HepG2 (cell line): Measurements from ENCODE around the gene BCAS3. TPM values are rescaled to one million over a fixed set of nuclear protein-coding genes. Genes with fewer than 3 reads are reported as not detected.

Experiments
- ATAC-seq: fragments of 200-7000 bp; cut with Tn5 transposase; 3 replicates; pipeline ENCODE4 v1.9.1; 2020; ENCODE audit warnings: mild to moderate bottlenecking, moderate library complexity
- BruUV-seq: library from RNA; stranded (reverse); fragments of 400-500 nt; replicated peaks from 2 replicates; lab custom pipeline; 2021; lab: Mats Ljungman, UMichigan
- CTCF ChIA-PET: fragments of 300-600 bp; formaldehyde crosslinking; extraction: SDS; loops from one replicate; lab custom pipeline; 2021; ENCODE audit warnings: low total read pairs, inconsistent platforms, low intra/inter-chr PET ratio; lab: Yijun Ruan, JAX
- POLR2A ChIA-PET: fragments of 350-600 bp; sonication (Branson Sonifier 250); formaldehyde crosslinking; loops from one replicate; lab custom pipeline; 2020; ENCODE audit warnings: antibody characterized with exemption, inconsistent platforms; lab: Yijun Ruan, JAX
- DNase-seq: peaks from one replicate; pipeline ENCODE4 v3.0.0-alpha.2; 2015; ENCODE audit warnings: low spot score
- FAIRE-seq: peaks from 3 replicates; lab custom pipeline; 2011; peaks lifted over from hg19 to GRCh38; lab: Jason Lieb, UNC
- H2AFZ ChIP-seq: one replicate; pipeline ENCODE4 v1.6.1; 2011; ENCODE audit warnings: low read length, inconsistent platforms
- H3K27ac ChIP-seq: fragments of 300-600 bp; 3 replicates; pipeline ENCODE4 v1.8.0; 2011; ENCODE audit warnings: mixed run types, mild to moderate bottlenecking, mixed read lengths, low read length, inconsistent platforms; ENCODE audit not compliant: insufficient read depth; ENCODE audit errors: extremely low read length
- H3K27me3 ChIP-seq, 2 experiments: fragments of 200-600 bp in 1 of 2; 2 replicates in 1 of 2; 3 replicates in 1 of 2; pipeline versions ENCODE4 v1.6.0 to v1.8.0; 2011; ENCODE audit warnings: low read length in 2 of 2, mild to moderate bottlenecking in 2 of 2, moderate library complexity in 2 of 2, inconsistent platforms in 1 of 2; ENCODE audit not compliant: insufficient read depth in 2 of 2, control insufficient read depth in 1 of 2
- H3K36me3 ChIP-seq, 2 experiments: fragments of 200-600 bp in 1 of 2; replicated peaks in 1 of 2; 2 replicates in 1 of 2; 3 replicates in 1 of 2; pipeline versions ENCODE4 v1.5.1 to v1.8.0; 2011; ENCODE audit warnings: low read length in 2 of 2, inconsistent platforms in 1 of 2; ENCODE audit not compliant: insufficient read depth in 2 of 2, control insufficient read depth in 1 of 2
- H3K4me1 ChIP-seq: 2 replicates; pipeline ENCODE4 v1.5.1; 2012; ENCODE audit warnings: low read length, inconsistent platforms; ENCODE audit not compliant: insufficient read depth
- H3K4me2 ChIP-seq: 2 replicates; pipeline ENCODE4 v1.6.0; 2011; ENCODE audit warnings: low read depth, low read length, inconsistent platforms
- H3K4me3 ChIP-seq, 3 experiments: fragments of 200-600 bp in 1 of 3; sonication (generic), shearing (Covaris generic) in 1 of 3; replicated peaks in 1 of 3; 2 replicates each; pipeline ENCODE4 v1.5.1; 2011 to 2016; ENCODE audit warnings: low read length in 3 of 3, inconsistent platforms in 2 of 3, low read depth in 2 of 3, mild to moderate bottlenecking in 2 of 3, control low read depth in 1 of 3, mixed read lengths in 1 of 3; ENCODE audit not compliant: insufficient read depth in 1 of 3
- H3K79me2 ChIP-seq: one replicate; pipeline ENCODE4 v1.6.1; 2011; ENCODE audit warnings: low read length, inconsistent platforms; ENCODE audit not compliant: insufficient read depth
- H3K9ac ChIP-seq: 2 replicates; pipeline ENCODE4 v1.6.0; 2011; ENCODE audit warnings: mild to moderate bottlenecking, low read depth, low read length, inconsistent platforms; ENCODE audit not compliant: insufficient read depth
- H3K9me3 ChIP-seq: 2 replicates; pipeline ENCODE4 v1.5.1; 2012; ENCODE audit warnings: mild to moderate bottlenecking, low read length
- H4K20me1 ChIP-seq: 2 replicates; pipeline ENCODE4 v1.6.0; 2011; ENCODE audit warnings: inconsistent platforms, mild to moderate bottlenecking, low read length, moderate library complexity; ENCODE audit not compliant: insufficient read depth
- ASH2L ChIP-seq: fragments of 300-600, 200-600 bp; sonication (generic); IDR thresholded peaks from 2 replicates; pipeline ENCODE4 v1.7.0; 2017; ENCODE audit warnings: low read depth, mild to moderate bottlenecking, moderate library complexity, mixed read lengths, low read length; ENCODE audit not compliant: insufficient read length
- CHCHD3 ChIP-seq: sonication (generic); formaldehyde crosslinking; IDR thresholded peaks from 2 replicates; pipeline ENCODE4 v1.8.0; 2022; ENCODE audit warnings: mild to moderate bottlenecking, missing genetic modification reagents, moderate library complexity
- CHD4 ChIP-seq: fragments of 200-600 bp; sonication (generic); IDR thresholded peaks from 2 replicates; pipeline ENCODE4 v1.7.0; 2017; ENCODE audit warnings: mild to moderate bottlenecking, low read length, borderline replicate concordance
- ESRRA ChIP-seq: sonication (generic); formaldehyde crosslinking; IDR thresholded peaks from 2 replicates; pipeline ENCODE4 v1.5.1; 2020; ENCODE audit warnings: mild to moderate bottlenecking, low read depth, missing genetic modification reagents
- FOXJ3 ChIP-seq: sonication (generic); formaldehyde crosslinking; IDR thresholded peaks from 2 replicates; pipeline ENCODE4 v1.4.0; 2020; ENCODE audit warnings: missing genetic modification reagents, mild to moderate bottlenecking, borderline replicate concordance
- GLI4 ChIP-seq: sonication (generic); formaldehyde crosslinking; IDR thresholded peaks from 2 replicates; pipeline ENCODE4 v1.5.1; 2020; ENCODE audit warnings: missing genetic modification reagents, mild to moderate bottlenecking, moderate library complexity, borderline replicate concordance
- KDM4B ChIP-seq: sonication (generic); formaldehyde crosslinking; IDR thresholded peaks from 2 replicates; pipeline ENCODE4 v1.4.0; 2020; ENCODE audit warnings: missing genetic modification reagents
- MBD4 ChIP-seq: IDR thresholded peaks from 2 replicates; pipeline ENCODE4 v1.6.1; 2012; ENCODE audit warnings: low read length, inconsistent platforms, borderline replicate concordance
- MED13 ChIP-seq: sonication (generic); formaldehyde crosslinking; IDR thresholded peaks from 2 replicates; pipeline ENCODE4 v1.5.0; 2020; ENCODE audit warnings: missing genetic modification reagents
- MLX ChIP-seq: IDR thresholded peaks from 2 replicates; pipeline ENCODE4 v1.6.1; 2016
- MNT ChIP-seq: fragments of 450-650 bp; IDR thresholded peaks from 2 replicates; pipeline ENCODE4 v1.6.1; 2016
- NFKB2 ChIP-seq: sonication (generic); formaldehyde crosslinking; IDR thresholded peaks from 2 replicates; pipeline ENCODE4 v1.4.0; 2020; ENCODE audit warnings: missing genetic modification reagents, borderline replicate concordance
- RBFOX2 ChIP-seq: fragments of 200-400 bp; formaldehyde crosslinking; IDR thresholded peaks from 2 replicates; pipeline ENCODE4 v1.6.1; 2017; ENCODE audit warnings: low read depth, mild to moderate bottlenecking, low read length
- RCOR2 ChIP-seq: IDR thresholded peaks from 2 replicates; pipeline ENCODE4 v1.6.1; 2016; ENCODE audit warnings: missing biosample characterization, missing genetic modification reagents
- THRA ChIP-seq: sonication (generic); formaldehyde crosslinking; IDR thresholded peaks from 2 replicates; pipeline ENCODE4 v1.4.0; 2020; ENCODE audit warnings: missing genetic modification reagents, borderline replicate concordance
- THYN1 ChIP-seq: sonication (generic); formaldehyde crosslinking; IDR thresholded peaks from 2 replicates; pipeline ENCODE4 v1.8.1; 2023; ENCODE audit warnings: low read depth, mild to moderate bottlenecking, moderate library complexity, missing genetic modification reagents, borderline replicate concordance
- ZBTB7A ChIP-seq: sonication (generic); formaldehyde crosslinking; IDR thresholded peaks from 2 replicates; pipeline ENCODE4 v1.8.0; 2022; ENCODE audit warnings: mild to moderate bottlenecking, missing genetic modification reagents
- ZNF224 ChIP-seq: sonication (generic); formaldehyde crosslinking; IDR thresholded peaks from 2 replicates; pipeline ENCODE4 v1.5.0; 2020; ENCODE audit warnings: mild to moderate bottlenecking, missing genetic modification reagents
- ZNF343 ChIP-seq: sonication (generic); formaldehyde crosslinking; IDR thresholded peaks from 2 replicates; pipeline ENCODE4 v1.4.0; 2020; ENCODE audit warnings: mild to moderate bottlenecking, missing genetic modification reagents
- ZNF768 ChIP-seq: sonication (generic); formaldehyde crosslinking; IDR thresholded peaks from 2 replicates; pipeline ENCODE4 v1.4.0; 2020; ENCODE audit warnings: missing genetic modification reagents
- WGBS: methylation state at CpG from one replicate; pipeline ENCODE4 v1.1.6; 2017; ENCODE audit warnings: low lambda C conversion rate; 5-methylcytosine and 5-hydroxymethylcytosine counted together
- in situ Hi-C: cut with HindIII; loops from 2 replicates; pipeline ENCODE4 v1.10.0; 2017; ENCODE audit warnings: low pct_unique_long_range_greater_than_20kb; ENCODE audit not compliant: extremely low pct_ligation_motif_present
- intact Hi-C: fragments of 100-400 bp; cut with micrococcal nuclease; formaldehyde crosslinking; loops from one replicate; pipeline ENCODE4 v1.10.0; 2022; ENCODE audit not compliant: unreplicated experiment
- polyA plus RNA-seq, 8 experiments: library from polyadenylated mRNA; depleted of rRNA in 3 of 8; stranded (reverse) in 7 of 8; unstranded in 1 of 8; fragments of >200 nt; fragmentation: Illumina TruSeq in 4 of 8; extraction: Trizol in 4 of 8; gene quantifications; 2 replicates each; pipeline versions ENCODE4 v1.2.1 to v1.2.3, GENCODE V29; 2011 to 2016; ENCODE audit warnings: low read depth in 4 of 8, missing spikeins in 1 of 8, mixed read lengths in 1 of 8; ENCODE audit not compliant: insufficient read depth in 1 of 8
- total RNA-seq, 5 experiments: library from RNA; depleted of rRNA; stranded (reverse); fragments of >200 nt; fragmentation: Illumina TruSeq; extraction: Trizol; gene quantifications; 2 replicates each; pipeline ENCODE4 v1.2.3, GENCODE V29; 2016; ENCODE audit warnings: low read depth in 1 of 5

Gene BCAS3
- total and polyA plus RNA-seq, 2 of the 13 experiments (the other 11 are each of a cell fraction or from before 2014, with no cell fraction given), result 10.7 to 11.2 TPM

- Histone ChIP-seq H2AFZ (no peak overlapping the region), H3K9ac (no peak overlapping the region), H3K4me1 (0 out of 2 replicates have a peak, but pooled peaks cover 4% of the 10 kb centered on the region), H3K4me3 (no peak overlapping the region), H4K20me1 (no peaks in the 10 kb centered on the region), H3K27me3 (no peaks in the 10 kb centered on the region), H3K4me2 (no peak overlapping the region), H3K9me3 (no peaks in the 10 kb centered on the region; the same call in 1 of the 2 replicates), H3K27ac (no peak overlapping the region), H3K36me3 (no peaks in the 10 kb centered on the region), H3K79me2 (no peaks in the 10 kb centered on the region)
- WGBS, result 96% methylated on average over 4 of the region's 4 CpGs
- no TSS peak for BruUV-seq
- CTCF ChIA-PET, result no interaction called here
- POLR2A ChIA-PET, result no interaction called here
- DNase-seq (no peak), FAIRE-seq (no peak), ATAC-seq (no peak)
- TF ChIP-seq CHCHD3 (CRISPR knock-in tag), result no peak
- TF ChIP-seq KDM4B (CRISPR knock-in tag), result no peak
- no peak for TF ChIP-seq FOXJ3
- no peak for TF ChIP-seq ZBTB7A (CRISPR knock-in tag)
- no peak for TF ChIP-seq NFKB2 (CRISPR knock-in tag)
- TF ChIP-seq ESRRA (CRISPR knock-in tag), result no peak
- no peak for TF ChIP-seq THYN1 (CRISPR knock-in tag)
- TF ChIP-seq MBD4, result no peak
- TF ChIP-seq THRA (CRISPR knock-in tag), result no peak
- no peak for TF ChIP-seq MLX (CRISPR knock-in tag)
- TF ChIP-seq GLI4 (CRISPR knock-in tag), result no peak
- no peak for TF ChIP-seq ZNF343 (CRISPR knock-in tag)
- TF ChIP-seq MNT, result no peak
- no peak for TF ChIP-seq MED13 (CRISPR knock-in tag)
- TF ChIP-seq ZNF224, result no peak
- no peak for TF ChIP-seq RCOR2 (CRISPR knock-in tag)
- TF ChIP-seq RBFOX2, result no peak
- no peak for TF ChIP-seq ZNF768
- no peak for TF ChIP-seq CHD4
- TF ChIP-seq ASH2L, result no peak
- in situ Hi-C loops (no loop called here), intact Hi-C loops (no loop called here)
Observed at GRCh38 chr17:61160204-61160603, 482.6 kb downstream of the BCAS3 start.
